NCI-H2107 (cell line): Measurements from ENCODE around the gene OSER1.

Source experiments
- DNase-seq: peaks from one replicate; lab custom pipeline; 2025; lab: John Stamatoyannopoulos, UW

Gene OSER1

DNA sequence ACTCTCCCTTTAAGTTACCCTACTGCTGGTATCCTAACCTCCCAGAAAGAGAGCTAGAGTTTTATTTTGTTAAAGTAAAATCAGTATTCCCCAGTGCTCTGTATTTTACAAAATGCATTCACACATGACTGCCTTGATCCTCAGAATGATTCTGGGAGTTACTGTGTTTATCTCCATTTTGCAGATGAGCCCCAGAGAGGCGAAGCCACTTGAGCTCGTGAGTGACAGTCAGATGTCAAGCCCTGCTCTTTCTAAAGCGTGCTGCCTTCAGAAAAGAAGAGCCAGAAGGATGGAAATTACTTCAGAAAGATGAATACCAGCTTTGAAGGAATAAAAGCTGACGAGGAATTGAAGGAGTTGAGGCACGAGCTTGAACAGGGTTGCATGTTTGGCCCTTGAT lies 14.1 kb upstream of the OSER1 start:
- DNase-seq: no peak

GRCh38 chr20:44223721-44224120 lies 13.2 kb upstream of the OSER1 start:
- no peak for DNase-seq

GRCh38 chr20:44222633-44223368 lies 12.2 kb upstream of the OSER1 start:
- no peak for DNase-seq

DNA sequence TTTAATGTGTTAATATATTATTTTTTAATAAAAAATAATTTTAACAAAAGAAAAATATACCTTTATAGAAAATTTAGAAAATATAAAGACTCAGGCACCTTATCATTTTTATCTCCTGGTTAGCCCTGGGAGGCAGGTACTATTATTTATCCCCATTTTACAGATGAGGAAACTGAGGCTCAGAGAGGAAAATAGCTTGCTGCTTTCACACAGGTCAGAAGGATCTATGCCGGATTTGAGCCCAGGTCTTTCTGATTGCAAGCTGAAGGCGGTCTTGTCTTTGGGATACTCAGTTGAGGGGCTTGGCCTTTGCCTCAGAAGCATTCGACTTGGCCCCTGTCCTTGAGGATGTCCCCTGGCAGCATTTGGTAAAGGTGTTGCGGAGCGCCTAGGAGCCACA lies 11.5 kb upstream of the OSER1 start:
- no peak for DNase-seq

- no peak for DNase-seq
These were observed 10.9 kb upstream of the OSER1 start for GRCh38 chr20:44221368-44221954.

DNA sequence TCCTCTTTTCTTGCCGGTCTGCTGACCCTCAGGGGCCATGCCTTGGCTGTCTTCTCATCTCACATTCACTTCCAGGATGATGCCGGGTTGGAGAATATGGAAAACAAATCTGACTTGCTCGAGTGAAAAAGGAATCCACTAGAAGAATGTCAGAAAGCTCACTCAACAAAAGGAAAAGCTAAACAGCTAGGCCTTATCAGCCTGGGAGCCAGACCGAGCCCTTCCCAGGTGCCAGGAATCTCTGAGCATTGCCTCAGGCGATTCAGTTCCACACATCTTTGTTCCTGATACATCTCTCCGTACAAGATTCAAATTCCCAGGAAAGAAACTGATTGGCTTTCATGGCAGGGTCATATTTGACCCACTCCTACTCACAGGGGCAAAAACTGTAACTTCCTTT lies 9.2 kb upstream of the OSER1 start:
- DNase-seq: no peak

DNA sequence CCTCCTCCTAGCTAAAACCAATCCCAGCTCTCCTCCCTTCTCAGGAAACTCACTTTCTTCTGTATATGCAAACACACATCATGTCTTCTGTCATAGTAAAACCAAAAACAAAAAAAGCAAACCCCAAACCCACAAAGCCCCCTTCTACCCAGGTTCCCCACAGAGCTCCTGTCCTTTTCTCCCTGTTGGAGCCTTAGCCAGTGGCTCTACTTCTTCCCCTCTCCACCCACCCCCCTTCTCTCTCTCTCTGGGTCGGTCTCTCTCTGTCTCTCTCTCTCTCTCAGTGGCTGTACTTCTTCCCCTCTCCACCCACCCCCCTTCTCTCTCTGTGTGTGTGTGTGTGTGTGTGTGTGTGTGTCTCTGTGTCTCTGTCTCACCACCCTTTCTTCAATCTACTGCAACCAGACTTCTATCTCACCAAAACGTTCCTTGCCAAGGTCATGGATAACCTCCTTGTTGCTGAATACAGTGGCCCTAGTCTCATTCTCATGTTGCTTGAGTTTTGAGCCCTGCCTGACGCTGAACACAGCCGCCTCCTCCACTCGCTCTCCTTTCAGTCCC lies 8.7 kb upstream of the OSER1 start:
- no peak for DNase-seq

- DNase-seq: no peak
These were observed 7.9 kb upstream of the OSER1 start for GRCh38 chr20:44218446-44218845.

- no peak for DNase-seq
These were observed 6.9 kb upstream of the OSER1 start for GRCh38 chr20:44217342-44218092.

DNA sequence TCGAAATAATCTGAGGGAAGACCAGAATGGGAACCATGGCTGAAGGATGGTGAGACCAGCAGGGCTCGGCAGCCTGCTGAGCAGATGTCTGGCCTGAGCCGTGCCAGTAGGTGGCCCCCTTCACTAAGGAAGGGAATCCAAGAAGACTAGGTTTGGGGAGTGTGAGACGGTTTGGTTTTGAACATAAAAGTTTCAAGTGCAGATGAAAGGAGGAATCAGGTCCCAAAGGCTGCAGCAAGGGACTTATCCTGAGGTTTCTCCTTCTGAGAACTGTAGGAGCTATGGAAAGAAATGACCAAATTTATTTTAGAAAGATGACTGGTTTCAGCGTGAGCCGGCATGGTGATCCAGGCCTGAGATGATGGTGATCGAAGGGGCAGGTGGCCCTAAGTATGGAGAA lies 4.6 kb upstream of the OSER1 start:
- DNase-seq: no peak

GRCh38 chr20:44212792-44213191 lies 2.2 kb upstream of the OSER1 start:
- DNase-seq: no peak

GRCh38 chr20:44211177-44212039 lies 837 bp upstream of the OSER1 start:
- no peak for DNase-seq

DNA sequence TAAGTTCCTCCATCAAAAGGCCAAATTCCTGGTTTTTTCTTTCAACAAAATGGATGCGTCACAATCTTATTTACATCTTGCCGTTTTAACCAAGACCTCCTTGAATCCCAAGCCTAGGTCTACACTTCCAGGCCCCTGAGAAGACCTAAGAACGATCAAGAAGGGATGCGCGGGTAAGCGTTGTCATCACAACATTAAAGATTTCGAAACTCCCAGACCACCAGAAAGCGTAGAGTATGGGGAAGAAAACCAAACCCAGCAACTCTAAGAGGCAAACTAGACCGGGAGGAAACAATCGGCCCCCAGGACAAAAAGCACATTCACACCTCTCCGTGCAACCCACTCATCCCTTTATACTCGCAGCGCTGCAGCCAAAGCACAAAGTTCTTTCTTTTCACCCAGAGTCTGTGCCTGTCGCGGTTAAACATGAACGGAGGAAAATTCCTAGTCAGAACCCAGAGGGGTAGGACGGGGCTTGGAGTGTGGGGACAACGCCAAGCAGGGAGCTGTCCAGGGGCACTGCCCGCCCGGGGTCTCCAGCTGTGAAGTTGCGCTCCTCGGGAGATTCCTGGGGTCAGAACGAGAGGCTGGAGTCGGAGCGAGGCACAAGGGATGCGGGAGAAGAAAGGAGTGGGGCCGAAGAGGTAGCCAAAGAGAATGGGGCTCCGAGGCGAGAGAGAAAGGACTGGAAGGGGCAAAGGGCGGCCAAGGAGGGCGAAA lies 725 bp downstream of the OSER1 start:
- DNase-seq: no peak

GRCh38 chr20:44208770-44209169 lies 1.8 kb downstream of the OSER1 start:
- DNase-seq: no peak

DNA sequence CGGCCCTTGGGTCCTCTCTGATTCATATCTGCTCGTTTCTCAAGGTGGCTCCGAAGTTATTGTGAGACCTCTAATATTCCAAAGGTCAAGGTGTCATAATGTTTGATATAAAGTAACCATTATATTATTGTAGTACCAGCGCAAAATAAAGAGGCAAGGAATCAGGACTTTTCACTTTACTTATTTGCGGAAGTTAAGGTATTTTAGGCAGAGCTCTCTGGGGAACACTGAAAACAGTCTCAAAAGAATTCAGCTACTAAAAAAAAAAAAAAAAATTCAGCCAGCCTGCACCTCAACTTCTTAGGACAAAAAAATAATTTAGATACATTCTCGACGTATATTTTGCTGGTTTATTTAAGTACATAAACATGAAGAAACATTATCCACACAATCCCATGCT lies 2.4 kb downstream of the OSER1 start:
- no peak for DNase-seq

- DNase-seq: no peak
These were observed 3.3 kb downstream of the OSER1 start for GRCh38 chr20:44207126-44207723.

DNA sequence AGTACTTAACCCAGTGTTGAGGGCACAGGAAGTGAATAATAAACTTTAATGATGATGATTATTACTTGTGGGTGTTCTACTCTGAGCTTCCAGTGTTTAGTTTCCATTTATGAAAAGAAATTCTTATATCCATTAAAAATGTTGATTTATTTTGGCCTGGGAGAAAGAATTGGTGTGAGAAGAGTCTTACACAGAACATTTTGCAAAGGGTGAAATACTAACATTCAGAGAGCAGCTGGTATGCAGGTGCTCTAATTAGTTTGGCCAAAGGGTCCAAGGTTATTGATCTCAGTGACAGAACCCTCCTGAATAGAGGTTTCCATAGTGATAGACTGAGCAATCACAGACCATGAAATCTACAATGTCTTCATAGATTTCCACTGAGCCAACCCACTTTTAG lies 4.4 kb downstream of the OSER1 start:
- no peak for DNase-seq

- DNase-seq: no peak
These were observed 5.7 kb downstream of the OSER1 start for GRCh38 chr20:44204832-44205215.

- DNase-seq: no peak
These were observed 6.3 kb downstream of the OSER1 start for GRCh38 chr20:44204156-44204831.

DNA sequence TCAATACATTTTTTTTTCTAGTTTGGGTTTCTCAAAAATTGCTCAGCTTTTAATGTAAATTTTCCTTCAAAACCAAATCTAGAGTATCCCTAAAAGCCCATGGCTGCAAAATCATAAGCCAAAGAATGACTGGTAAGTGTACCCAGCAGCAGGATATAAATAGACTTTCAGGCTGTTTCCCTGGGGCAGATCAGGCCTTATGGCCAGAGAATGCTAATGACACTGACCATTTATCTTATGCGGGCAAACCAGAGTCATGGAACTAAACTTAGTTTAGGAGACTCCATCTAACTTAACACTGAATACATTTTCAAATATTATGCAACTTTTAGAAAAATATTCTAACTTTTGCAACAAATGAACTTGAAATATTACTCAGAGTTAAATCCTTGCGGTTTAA lies 7.4 kb downstream of the OSER1 start:
- no peak for DNase-seq
